SK-N-SH (cell line): Measurements from ENCODE around the gene MVD.

Source experiments
- CHD2 ChIP-seq: fragments of 150-350 bp; IDR thresholded peaks from 2 replicates; pipeline ENCODE4 v1.6.1; 2018; ENCODE audit warnings: low read length; ENCODE audit not compliant: partially characterized antibody
- EP300 ChIP-seq, 2 experiments: IDR thresholded peaks; 2 replicates each; pipeline versions ENCODE4 v1.4.0 to v1.6.1; 2012; ENCODE audit warnings: borderline replicate concordance in 1 of 2, low read depth in 1 of 2, low read length in 1 of 2
- RFX5 ChIP-seq: IDR thresholded peaks from 2 replicates; pipeline ENCODE4 v1.6.1; 2012; ENCODE audit warnings: mild to moderate bottlenecking, improper control_type of control experiment, low read length
- SIN3A ChIP-seq: IDR thresholded peaks from 2 replicates; pipeline ENCODE4 v1.6.1; 2012; ENCODE audit warnings: low read depth, mild to moderate bottlenecking, low read length, moderate library complexity, borderline replicate concordance
- TEAD4 ChIP-seq: IDR thresholded peaks from 2 replicates; pipeline ENCODE4 v1.4.0; 2012; ENCODE audit warnings: mild to moderate bottlenecking, borderline replicate concordance; ENCODE audit not compliant: insufficient read depth
- TF ChIP-seq, protein P1 (sequence below): fragments of 200-600 bp; sonication (generic); IDR thresholded peaks from 2 replicates; pipeline ENCODE4 v1.6.1; 2017; ENCODE audit warnings: antibody characterized with exemption, mild to moderate bottlenecking, moderate library complexity
- TF ChIP-seq, protein P2 (sequence below): IDR thresholded peaks from 2 replicates; pipeline ENCODE4; 2012
- TF ChIP-seq, protein P3 (sequence below): fragments of 150-350 bp; IDR thresholded peaks from 2 replicates; pipeline ENCODE4 v1.6.1; 2017; ENCODE audit warnings: antibody characterized with exemption, low read length, low read depth, borderline replicate concordance

DNA sequence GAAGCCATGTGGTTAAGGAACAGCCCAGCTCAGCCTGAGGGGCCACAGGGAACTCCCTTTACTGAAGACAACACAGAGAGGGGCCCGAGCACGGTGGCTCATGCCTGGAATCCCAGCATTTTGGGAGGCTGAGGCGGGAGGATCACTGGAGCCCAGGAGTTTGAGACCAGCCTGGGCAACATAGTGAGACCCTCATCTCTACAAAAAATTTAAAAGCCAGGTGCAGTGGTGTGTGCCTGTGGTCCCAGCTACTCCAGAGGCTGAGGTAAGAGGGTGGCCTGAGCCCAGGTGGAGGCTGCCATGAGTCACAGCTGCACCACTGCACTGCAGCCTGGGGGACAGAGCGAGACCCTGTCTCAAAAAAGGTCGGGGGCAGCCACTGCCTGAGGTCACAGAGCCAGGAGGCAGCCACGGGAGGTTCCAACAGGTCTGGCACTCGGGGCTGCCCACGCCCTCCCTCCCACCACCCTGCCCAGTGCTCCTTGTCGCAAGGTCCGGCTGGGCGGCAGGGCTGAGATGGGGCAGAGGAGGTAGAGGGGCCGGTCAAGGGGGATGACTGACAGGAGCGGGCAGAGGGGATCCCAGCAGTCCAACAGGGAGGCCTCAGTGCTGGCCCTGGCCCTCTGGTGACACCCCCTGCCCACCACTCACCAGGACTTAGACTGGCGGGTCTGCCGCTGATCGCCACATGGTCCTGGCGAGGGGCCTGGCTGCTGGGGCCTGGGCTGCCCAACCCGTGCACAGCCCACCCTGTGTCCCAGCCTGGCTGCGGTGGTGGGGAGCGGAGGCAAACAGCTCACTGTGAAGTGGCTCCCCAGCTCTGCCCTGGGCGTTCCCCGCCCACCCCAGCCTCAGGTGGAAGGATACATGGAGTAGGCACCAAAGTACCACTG, 15.5 kb downstream of the MVD start:
- TF ChIP-seq CHD2 (no peak), RFX5 (no peak), TEAD4 (no peak), EP300 (IDR thresholded peaks at IDR 0.05; ENCODE audit: borderline replicate concordance in 1 of 2, low read depth in 1 of 2, low read length in 1 of 2) (no peak), SIN3A (no peak)
- TF ChIP-seq, protein P1, sequence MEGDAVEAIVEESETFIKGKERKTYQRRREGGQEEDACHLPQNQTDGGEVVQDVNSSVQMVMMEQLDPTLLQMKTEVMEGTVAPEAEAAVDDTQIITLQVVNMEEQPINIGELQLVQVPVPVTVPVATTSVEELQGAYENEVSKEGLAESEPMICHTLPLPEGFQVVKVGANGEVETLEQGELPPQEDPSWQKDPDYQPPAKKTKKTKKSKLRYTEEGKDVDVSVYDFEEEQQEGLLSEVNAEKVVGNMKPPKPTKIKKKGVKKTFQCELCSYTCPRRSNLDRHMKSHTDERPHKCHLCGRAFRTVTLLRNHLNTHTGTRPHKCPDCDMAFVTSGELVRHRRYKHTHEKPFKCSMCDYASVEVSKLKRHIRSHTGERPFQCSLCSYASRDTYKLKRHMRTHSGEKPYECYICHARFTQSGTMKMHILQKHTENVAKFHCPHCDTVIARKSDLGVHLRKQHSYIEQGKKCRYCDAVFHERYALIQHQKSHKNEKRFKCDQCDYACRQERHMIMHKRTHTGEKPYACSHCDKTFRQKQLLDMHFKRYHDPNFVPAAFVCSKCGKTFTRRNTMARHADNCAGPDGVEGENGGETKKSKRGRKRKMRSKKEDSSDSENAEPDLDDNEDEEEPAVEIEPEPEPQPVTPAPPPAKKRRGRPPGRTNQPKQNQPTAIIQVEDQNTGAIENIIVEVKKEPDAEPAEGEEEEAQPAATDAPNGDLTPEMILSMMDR, result no peak
- TF ChIP-seq, protein P2, sequence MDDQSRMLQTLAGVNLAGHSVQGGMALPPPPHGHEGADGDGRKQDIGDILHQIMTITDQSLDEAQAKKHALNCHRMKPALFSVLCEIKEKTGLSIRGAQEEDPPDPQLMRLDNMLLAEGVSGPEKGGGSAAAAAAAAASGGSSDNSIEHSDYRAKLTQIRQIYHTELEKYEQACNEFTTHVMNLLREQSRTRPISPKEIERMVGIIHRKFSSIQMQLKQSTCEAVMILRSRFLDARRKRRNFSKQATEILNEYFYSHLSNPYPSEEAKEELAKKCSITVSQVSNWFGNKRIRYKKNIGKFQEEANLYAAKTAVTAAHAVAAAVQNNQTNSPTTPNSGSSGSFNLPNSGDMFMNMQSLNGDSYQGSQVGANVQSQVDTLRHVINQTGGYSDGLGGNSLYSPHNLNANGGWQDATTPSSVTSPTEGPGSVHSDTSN, result no peak
- TF ChIP-seq, protein P3, sequence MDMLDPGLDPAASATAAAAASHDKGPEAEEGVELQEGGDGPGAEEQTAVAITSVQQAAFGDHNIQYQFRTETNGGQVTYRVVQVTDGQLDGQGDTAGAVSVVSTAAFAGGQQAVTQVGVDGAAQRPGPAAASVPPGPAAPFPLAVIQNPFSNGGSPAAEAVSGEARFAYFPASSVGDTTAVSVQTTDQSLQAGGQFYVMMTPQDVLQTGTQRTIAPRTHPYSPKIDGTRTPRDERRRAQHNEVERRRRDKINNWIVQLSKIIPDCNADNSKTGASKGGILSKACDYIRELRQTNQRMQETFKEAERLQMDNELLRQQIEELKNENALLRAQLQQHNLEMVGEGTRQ, result no peak
